GM18907 (cell line): ENCODE results near the gene SERPINA10.
"Not testable (repeated sequence)": the region's sequence is repeated elsewhere in the genome, so short reads cannot be mapped to it uniquely, and the experiment has no call there.

Experiments used
- ATAC-seq: cut with Tn5 transposase; IDR thresholded peaks from one replicate; pipeline ENCODE4 v1.9.1; 2021; ENCODE audit warnings: mild to moderate bottlenecking, moderate library complexity; ENCODE audit not compliant: unreplicated experiment

SERPINA10 gene

GRCh38 chr14:94284221-94284620 lies 8.8 kb downstream of the SERPINA10 start:
- ATAC-seq: no peak

DNA sequence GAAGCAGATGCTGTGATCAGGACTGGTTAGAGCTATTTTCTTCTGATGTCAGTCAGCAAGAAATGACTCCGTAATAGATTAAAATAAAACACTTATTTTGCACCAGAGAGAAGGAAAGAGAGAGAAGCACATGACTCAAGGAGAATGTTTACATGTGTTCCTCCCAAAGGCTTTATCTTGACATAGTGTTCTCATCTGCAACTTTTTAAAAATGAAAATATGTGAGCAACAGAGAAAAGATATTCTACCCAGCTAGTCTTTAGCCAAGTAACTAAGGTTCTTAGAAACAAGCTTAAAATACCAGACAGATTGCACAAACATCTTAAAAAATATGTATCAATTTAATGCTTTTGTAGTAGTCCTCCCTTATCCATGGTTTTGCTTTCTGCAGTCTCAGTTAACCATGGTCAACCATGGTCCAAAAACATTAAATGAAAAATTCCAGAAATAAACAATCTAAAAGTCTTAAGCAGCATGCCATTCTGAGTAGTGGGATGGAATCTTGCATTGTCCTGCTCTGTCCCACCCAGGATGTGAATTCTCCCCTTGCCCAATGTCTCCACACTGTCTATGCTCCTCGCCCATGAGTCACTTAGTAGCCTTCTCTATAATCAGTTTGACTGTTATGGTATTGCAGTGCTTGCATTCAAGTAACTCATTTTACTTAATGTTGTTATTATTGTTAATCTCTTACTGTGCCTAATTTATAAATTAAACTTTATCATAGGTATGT lies 9.9 kb downstream of the SERPINA10 start:
- ATAC-seq: no peak

- ATAC-seq: no peak
These were observed 14.3 kb downstream of the SERPINA10 start for GRCh38 chr14:94278731-94279130.

GRCh38 chr14:94276898-94277561 lies 16.0 kb downstream of the SERPINA10 start:
- not testable (repeated sequence) for ATAC-seq

- ATAC-seq: no peak
These were observed 23.9 kb downstream of the SERPINA10 start for GRCh38 chr14:94269156-94269555.

- not testable (repeated sequence) for ATAC-seq
These were observed 24.5 kb downstream of the SERPINA10 start for GRCh38 chr14:94268582-94268981.

DNA sequence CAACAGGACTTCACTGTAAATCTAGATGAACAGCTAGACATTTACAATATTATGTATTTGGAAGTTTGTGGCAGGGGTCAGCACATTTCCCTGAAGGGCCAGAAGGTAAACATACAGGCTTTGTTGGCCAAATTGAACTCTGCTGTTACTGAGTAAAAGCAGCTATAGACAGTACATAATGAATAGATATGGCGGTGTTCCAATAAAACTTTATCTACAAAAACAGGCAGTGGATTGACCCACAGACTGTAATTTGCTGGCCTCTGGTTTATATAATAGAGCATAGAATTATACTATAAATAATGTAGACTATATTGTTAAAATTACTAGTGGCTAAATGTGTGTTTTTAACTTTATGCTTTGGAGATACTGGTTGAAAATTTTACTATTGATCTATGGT lies 25.7 kb downstream of the SERPINA10 start:
- no peak for ATAC-seq

GRCh38 chr14:94264195-94264594 lies 28.9 kb downstream of the SERPINA10 start:
- not testable (repeated sequence) for ATAC-seq

- no peak for ATAC-seq
These were observed 48.9 kb downstream of the SERPINA10 start for GRCh38 chr14:94244182-94244581.

GRCh38 chr14:94239406-94239805 lies 53.7 kb downstream of the SERPINA10 start:
- no peak for ATAC-seq

DNA sequence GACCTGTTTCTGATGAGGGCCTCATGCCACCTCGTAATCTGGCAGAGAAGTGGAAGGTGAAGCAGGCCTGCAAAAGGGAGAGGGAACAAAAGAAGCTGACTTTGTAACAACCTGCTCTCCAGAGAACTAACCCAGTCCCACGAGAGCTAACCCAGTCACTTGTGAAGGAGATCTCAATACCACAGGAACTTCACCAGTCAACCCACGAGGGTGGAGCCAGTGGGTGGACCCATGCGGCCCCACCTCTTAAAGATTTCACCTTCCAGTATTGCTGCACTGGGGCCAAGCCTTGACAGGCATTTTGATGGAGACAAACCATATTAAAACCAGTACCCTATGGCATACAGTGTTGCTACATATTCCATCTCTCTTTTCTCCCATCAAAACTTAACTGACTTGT lies 55.1 kb downstream of the SERPINA10 start:
- ATAC-seq: no peak

DNA sequence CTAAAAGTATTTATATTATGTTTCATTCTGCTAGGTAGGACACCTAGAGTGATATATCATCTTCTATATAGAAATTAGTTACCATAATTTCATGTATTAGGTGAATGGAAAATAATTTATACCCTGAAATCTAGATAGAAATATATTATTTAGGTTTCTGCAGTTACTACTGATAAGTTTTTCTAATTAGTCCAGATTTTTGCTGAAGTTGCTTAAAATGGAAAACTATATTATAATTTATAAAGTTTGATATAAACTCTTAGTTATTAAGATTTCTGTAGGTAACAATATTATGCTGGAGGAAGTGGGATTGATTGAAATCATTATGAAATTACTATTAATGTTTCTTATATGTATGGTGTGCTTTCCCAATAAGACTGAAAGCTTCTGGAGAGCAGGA lies 56.0 kb downstream of the SERPINA10 start:
- no peak for ATAC-seq
